Measurements from ENCODE around the gene CXorf58. TPM values are rescaled to one million over a fixed set of nuclear protein-coding genes. Genes with fewer than 3 reads are reported as not detected.

CXorf58 gene
- total and polyA plus RNA-seq, 2 experiments from 2014 or later: 0.56 TPM; not detected in 1

DNA sequence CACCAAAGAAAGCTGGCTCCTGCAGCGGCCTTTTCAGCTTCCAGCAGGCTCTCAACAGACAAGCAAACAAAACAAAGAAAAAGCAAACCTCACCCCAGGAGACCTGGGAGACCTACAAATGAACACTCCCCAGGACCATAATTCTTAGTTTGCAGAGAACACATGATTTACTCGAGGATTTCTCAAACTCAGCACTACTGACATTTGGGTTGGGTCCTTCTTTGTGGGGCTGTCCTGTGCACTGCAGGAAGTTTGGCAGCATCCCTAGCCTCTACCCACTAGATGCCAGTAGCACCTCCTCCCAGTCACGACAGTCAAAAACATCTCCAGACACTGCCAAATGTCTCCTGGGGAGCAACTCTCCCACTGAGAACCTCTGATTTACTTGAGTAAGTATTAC, 22.0 kb upstream of the CXorf58 start (continued):
- TF ChIP-seq, protein P1, sequence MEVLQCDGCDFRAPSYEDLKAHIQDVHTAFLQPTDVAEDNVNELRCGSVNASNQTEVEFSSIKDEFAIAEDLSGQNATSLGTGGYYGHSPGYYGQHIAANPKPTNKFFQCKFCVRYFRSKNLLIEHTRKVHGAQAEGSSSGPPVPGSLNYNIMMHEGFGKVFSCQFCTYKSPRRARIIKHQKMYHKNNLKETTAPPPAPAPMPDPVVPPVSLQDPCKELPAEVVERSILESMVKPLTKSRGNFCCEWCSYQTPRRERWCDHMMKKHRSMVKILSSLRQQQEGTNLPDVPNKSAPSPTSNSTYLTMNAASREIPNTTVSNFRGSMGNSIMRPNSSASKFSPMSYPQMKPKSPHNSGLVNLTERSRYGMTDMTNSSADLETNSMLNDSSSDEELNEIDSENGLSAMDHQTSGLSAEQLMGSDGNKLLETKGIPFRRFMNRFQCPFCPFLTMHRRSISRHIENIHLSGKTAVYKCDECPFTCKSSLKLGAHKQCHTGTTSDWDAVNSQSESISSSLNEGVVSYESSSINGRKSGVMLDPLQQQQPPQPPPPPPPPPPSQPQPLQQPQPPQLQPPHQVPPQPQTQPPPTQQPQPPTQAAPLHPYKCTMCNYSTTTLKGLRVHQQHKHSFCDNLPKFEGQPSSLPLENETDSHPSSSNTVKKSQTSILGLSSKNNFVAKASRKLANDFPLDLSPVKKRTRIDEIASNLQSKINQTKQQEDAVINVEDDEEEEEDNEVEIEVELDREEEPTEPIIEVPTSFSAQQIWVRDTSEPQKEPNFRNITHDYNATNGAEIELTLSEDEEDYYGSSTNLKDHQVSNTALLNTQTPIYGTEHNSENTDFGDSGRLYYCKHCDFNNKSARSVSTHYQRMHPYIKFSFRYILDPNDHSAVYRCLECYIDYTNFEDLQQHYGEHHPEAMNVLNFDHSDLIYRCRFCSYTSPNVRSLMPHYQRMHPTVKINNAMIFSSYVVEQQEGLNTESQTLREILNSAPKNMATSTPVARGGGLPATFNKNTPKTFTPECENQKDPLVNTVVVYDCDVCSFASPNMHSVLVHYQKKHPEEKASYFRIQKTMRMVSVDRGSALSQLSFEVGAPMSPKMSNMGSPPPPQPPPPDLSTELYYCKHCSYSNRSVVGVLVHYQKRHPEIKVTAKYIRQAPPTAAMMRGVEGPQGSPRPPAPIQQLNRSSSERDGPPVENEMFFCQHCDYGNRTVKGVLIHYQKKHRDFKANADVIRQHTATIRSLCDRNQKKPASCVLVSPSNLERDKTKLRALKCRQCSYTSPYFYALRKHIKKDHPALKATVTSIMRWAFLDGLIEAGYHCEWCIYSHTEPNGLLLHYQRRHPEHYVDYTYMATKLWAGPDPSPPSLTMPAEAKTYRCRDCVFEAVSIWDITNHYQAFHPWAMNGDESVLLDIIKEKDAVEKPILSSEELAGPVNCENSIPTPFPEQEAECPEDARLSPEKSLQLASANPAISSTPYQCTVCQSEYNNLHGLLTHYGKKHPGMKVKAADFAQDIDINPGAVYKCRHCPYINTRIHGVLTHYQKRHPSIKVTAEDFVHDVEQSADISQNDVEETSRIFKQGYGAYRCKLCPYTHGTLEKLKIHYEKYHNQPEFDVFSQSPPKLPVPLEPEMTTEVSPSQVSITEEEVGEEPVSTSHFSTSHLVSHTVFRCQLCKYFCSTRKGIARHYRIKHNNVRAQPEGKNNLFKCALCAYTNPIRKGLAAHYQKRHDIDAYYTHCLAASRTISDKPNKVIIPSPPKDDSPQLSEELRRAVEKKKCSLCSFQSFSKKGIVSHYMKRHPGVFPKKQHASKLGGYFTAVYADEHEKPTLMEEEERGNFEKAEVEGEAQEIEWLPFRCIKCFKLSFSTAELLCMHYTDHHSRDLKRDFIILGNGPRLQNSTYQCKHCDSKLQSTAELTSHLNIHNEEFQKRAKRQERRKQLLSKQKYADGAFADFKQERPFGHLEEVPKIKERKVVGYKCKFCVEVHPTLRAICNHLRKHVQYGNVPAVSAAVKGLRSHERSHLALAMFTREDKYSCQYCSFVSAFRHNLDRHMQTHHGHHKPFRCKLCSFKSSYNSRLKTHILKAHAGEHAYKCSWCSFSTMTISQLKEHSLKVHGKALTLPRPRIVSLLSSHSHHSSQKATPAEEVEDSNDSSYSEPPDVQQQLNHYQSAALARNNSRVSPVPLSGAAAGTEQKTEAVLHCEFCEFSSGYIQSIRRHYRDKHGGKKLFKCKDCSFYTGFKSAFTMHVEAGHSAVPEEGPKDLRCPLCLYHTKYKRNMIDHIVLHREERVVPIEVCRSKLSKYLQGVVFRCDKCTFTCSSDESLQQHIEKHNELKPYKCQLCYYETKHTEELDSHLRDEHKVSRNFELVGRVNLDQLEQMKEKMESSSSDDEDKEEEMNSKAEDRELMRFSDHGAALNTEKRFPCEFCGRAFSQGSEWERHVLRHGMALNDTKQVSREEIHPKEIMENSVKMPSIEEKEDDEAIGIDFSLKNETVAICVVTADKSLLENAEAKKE (CRISPR knock-in tag; IDR thresholded peaks at IDR 0.05): no peak
- TF ChIP-seq NANOG (IDR thresholded peaks at IDR 0.05; ENCODE audit: borderline replicate concordance): no peak
- no peak for TF ChIP-seq STAT1 (IDR thresholded peaks at IDR 0.05; ENCODE audit: unreplicated experiment)
- TF ChIP-seq CREB1 (CRISPR knock-in tag; IDR thresholded peaks at IDR 0.05; ENCODE audit: low read depth): no peak
- no peak for TF ChIP-seq ZNF114 (CRISPR knock-in tag; IDR thresholded peaks at IDR 0.05)

DNA sequence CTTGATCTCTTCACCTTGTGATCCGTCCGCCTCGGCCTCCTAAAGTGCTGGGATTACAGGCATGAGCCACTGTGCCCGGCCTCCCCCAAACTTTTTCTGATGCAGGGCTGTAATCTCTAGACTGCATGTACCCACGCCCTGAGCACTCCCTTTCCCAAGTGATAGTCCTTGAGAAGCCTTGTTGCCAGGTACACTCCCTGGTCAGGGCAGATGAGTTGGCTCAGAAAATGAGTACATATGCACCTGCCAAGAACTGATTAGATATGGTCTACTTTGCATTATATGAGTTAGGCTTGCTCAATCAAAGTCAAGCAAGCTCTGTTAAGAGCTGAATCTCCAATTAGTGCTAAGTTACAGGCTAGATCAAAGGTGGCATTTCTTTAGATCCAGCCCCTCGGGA, 20.4 kb upstream of the CXorf58 start:
- no peaks in the 10 kb centered on the region; the same call in 1 of the 2 replicates for H3K4me1 ChIP-seq (ENCODE audit: insufficient read depth)
- no peak overlapping the region for H3K27ac Mint-ChIP-seq
- H3K36me3 ChIP-seq (ENCODE audit: insufficient read depth): no peaks in the 10 kb centered on the region
- H3K36me3 Mint-ChIP-seq (ENCODE audit: low read depth): peaks cover 3% of the 10 kb centered on the region; the same call in 1 of the 3 replicates
- H2AFZ ChIP-seq: no peak overlapping the region
- H3K27me3 Mint-ChIP-seq (ENCODE audit: insufficient read depth, low read depth, poor library complexity): peaks cover 2% of the 10 kb centered on the region
- no peak overlapping the region for H3K27ac ChIP-seq (ENCODE audit: low read depth)
- H3F3A ChIP-seq (replicated peaks; ENCODE audit: low read depth): no peaks in the 10 kb centered on the region
- no peaks in the 10 kb centered on the region for H3K27me3 ChIP-seq (ENCODE audit: insufficient read depth)
- no peak overlapping the region for H3K4me3 ChIP-seq
- H3K9me3 Mint-ChIP-seq: no peaks in the 10 kb centered on the region
- H4K20me1 ChIP-seq (replicated peaks; ENCODE audit: insufficient read depth): no peaks in the 10 kb centered on the region
- H3K79me2 ChIP-seq (replicated peaks; ENCODE audit: insufficient read depth): no peaks in the 10 kb centered on the region
- peaks cover 17% of the 10 kb centered on the region for H3K4me1 Mint-ChIP-seq
- H3K4me2 ChIP-seq: no peak overlapping the region
- no peaks in the 10 kb centered on the region for H3K9me2 ChIP-seq (ENCODE audit: insufficient read depth)
- no peak for ATAC-seq
- no peak overlapping the region for H3K4me3 Mint-ChIP-seq
- DNase-seq (ENCODE audit: low spot score): no peak
- TF ChIP-seq STAT1 (IDR thresholded peaks at IDR 0.05; ENCODE audit: unreplicated experiment) (no peak), ZNF331 (CRISPR knock-in tag; IDR thresholded peaks at IDR 0.05; ENCODE audit: low read depth) (no peak), EZH2phosphoT487 (IDR thresholded peaks at IDR 0.05; ENCODE audit: unreplicated experiment) (no peak), ZNF114 (CRISPR knock-in tag; IDR thresholded peaks at IDR 0.05) (no peak), NANOG (IDR thresholded peaks at IDR 0.05; ENCODE audit: borderline replicate concordance) (no peak), POLR2AphosphoS5 (IDR thresholded peaks at IDR 0.05; ENCODE audit: low read depth) (no peak), EZH2 (IDR thresholded peaks at IDR 0.05; ENCODE audit: low read depth, unreplicated experiment) (no peak), CREB1 (CRISPR knock-in tag; IDR thresholded peaks at IDR 0.05; ENCODE audit: low read depth) (no peak), JUNB (IDR thresholded peaks at IDR 0.05; ENCODE audit: unreplicated experiment) (no peak)
- TF ChIP-seq, protein P2, sequence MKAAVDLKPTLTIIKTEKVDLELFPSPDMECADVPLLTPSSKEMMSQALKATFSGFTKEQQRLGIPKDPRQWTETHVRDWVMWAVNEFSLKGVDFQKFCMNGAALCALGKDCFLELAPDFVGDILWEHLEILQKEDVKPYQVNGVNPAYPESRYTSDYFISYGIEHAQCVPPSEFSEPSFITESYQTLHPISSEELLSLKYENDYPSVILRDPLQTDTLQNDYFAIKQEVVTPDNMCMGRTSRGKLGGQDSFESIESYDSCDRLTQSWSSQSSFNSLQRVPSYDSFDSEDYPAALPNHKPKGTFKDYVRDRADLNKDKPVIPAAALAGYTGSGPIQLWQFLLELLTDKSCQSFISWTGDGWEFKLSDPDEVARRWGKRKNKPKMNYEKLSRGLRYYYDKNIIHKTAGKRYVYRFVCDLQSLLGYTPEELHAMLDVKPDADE (IDR thresholded peaks at IDR 0.05): no peak
- TF ChIP-seq, protein P3, sequence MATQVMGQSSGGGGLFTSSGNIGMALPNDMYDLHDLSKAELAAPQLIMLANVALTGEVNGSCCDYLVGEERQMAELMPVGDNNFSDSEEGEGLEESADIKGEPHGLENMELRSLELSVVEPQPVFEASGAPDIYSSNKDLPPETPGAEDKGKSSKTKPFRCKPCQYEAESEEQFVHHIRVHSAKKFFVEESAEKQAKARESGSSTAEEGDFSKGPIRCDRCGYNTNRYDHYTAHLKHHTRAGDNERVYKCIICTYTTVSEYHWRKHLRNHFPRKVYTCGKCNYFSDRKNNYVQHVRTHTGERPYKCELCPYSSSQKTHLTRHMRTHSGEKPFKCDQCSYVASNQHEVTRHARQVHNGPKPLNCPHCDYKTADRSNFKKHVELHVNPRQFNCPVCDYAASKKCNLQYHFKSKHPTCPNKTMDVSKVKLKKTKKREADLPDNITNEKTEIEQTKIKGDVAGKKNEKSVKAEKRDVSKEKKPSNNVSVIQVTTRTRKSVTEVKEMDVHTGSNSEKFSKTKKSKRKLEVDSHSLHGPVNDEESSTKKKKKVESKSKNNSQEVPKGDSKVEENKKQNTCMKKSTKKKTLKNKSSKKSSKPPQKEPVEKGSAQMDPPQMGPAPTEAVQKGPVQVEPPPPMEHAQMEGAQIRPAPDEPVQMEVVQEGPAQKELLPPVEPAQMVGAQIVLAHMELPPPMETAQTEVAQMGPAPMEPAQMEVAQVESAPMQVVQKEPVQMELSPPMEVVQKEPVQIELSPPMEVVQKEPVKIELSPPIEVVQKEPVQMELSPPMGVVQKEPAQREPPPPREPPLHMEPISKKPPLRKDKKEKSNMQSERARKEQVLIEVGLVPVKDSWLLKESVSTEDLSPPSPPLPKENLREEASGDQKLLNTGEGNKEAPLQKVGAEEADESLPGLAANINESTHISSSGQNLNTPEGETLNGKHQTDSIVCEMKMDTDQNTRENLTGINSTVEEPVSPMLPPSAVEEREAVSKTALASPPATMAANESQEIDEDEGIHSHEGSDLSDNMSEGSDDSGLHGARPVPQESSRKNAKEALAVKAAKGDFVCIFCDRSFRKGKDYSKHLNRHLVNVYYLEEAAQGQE (IDR thresholded peaks at IDR 0.05; ENCODE audit: unreplicated experiment): no peak
- TF ChIP-seq, protein P4, sequence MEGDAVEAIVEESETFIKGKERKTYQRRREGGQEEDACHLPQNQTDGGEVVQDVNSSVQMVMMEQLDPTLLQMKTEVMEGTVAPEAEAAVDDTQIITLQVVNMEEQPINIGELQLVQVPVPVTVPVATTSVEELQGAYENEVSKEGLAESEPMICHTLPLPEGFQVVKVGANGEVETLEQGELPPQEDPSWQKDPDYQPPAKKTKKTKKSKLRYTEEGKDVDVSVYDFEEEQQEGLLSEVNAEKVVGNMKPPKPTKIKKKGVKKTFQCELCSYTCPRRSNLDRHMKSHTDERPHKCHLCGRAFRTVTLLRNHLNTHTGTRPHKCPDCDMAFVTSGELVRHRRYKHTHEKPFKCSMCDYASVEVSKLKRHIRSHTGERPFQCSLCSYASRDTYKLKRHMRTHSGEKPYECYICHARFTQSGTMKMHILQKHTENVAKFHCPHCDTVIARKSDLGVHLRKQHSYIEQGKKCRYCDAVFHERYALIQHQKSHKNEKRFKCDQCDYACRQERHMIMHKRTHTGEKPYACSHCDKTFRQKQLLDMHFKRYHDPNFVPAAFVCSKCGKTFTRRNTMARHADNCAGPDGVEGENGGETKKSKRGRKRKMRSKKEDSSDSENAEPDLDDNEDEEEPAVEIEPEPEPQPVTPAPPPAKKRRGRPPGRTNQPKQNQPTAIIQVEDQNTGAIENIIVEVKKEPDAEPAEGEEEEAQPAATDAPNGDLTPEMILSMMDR (conservative IDR thresholded peaks at IDR 0.05; ENCODE audit: low read depth in 2 of 2): no peak
